Thyroid gland (tissue), 4 donors: ENCODE data around the gene SLC31A1. TPM values are rescaled to one million over a fixed set of nuclear protein-coding genes. Genes with fewer than 3 reads are reported as not detected.

Experiments
- DNase-seq, 2 donors: peaks; one replicate each; pipeline ENCODE4 v3.0.0-alpha.2; 2019
- H3K27ac ChIP-seq, 3 donors: fragments of 200-600 bp; sonication (generic); 1 replicate in 2 of 3; 2 replicates in 1 of 3; pipeline ENCODE4 v1.5.1; 2016 to 2019; ENCODE audit warnings: mild to moderate bottlenecking in 1 of 3, moderate library complexity in 1 of 3
- H3K27me3 ChIP-seq: fragments of 200-600 bp; sonication (generic); one replicate; pipeline ENCODE4 v1.5.1; 2019
- H3K36me3 ChIP-seq, 2 donors: fragments of 200-600 bp; sonication (generic); one replicate each; pipeline ENCODE4 v1.5.1; 2016 to 2019
- H3K4me1 ChIP-seq, 2 donors: fragments of 200-600 bp; sonication (generic); one replicate each; pipeline ENCODE4 v1.5.1; 2017 to 2019
- H3K4me3 ChIP-seq, 3 donors: fragments of 200-600 bp; sonication (generic); replicated peaks in 1 of 3; 1 replicate in 2 of 3; 2 replicates in 1 of 3; pipeline ENCODE4 v1.5.1; 2016; ENCODE audit warnings: mild to moderate bottlenecking in 1 of 3
- H3K9me3 ChIP-seq: fragments of 200-600 bp; sonication (generic); one replicate; pipeline ENCODE4 v1.5.1; 2017
- CTCF ChIP-seq, 6 experiments: fragments of 200-600 bp in 3 of 6; fragments of 450-650 bp in 3 of 6; sonication (generic) in 3 of 6; IDR thresholded peaks; one replicate each; pipeline ENCODE4 v1.5.1; 2016 to 2019; ENCODE audit warnings: antibody characterized with exemption in 6 of 6, mild to moderate bottlenecking in 2 of 6, inconsistent platforms in 1 of 6, moderate library complexity in 1 of 6
- POLR2A ChIP-seq, 2 donors: fragments of 450-650 bp; IDR thresholded peaks; one replicate each; pipeline ENCODE4 v1.6.1; 2017; ENCODE audit warnings: antibody characterized with exemption in 2 of 2, mild to moderate bottlenecking in 2 of 2, moderate library complexity in 1 of 2
- WGBS, 2 donors: methylation state at CpG; one replicate each; pipeline ENCODE4 v1.1.5; 2017; 5-methylcytosine and 5-hydroxymethylcytosine counted together
- intact Hi-C: fragments of 100-400 bp; cut with DNase I; formaldehyde crosslinking; loops from one replicate; pipeline ENCODE4 v1.15.1; 2023
- total RNA-seq, 4 donors: library from RNA; depleted of rRNA; stranded (reverse); fragments of >200 nt; gene quantifications; one replicate each; pipeline ENCODE4 v1.2.3, GENCODE V29; 2016

Gene SLC31A1
- 10 to 100 TPM; 12.0 to 21.6 (median 19.5) TPM for total RNA-seq

GRCh38 chr9:113221003-113221799 is at the start of gene SLC31A1, which contains the start of gene FKBP15:
Gene SLC31A1 (plus strand): TSS chr9:113221544. CDS start chr9:113256149, 34,605 bp downstream.
Gene FKBP15 (minus strand): TSS chr9:113221277. CDS start chr9:113221243, 34 bp downstream.
- Histone ChIP-seq H3K4me1 (peaks cover 19 to 26% of the 10 kb centered on the region in 2 donors), H3K27me3 (no peaks in the 10 kb centered on the region), H3K9me3 (no peaks in the 10 kb centered on the region), H3K4me3 (peak within 1 kb of the TSS; percentile 50 to 96 (median 77)), H3K36me3 (no peaks in the 10 kb centered on the region), H3K27ac (peak within 1 kb of the TSS; percentile 50 to 78 (median 72))
- intact Hi-C loops, result loop anchor here (10.0 kb wide), 1 partner anchor 54 kb away; the partner anchor contains the start of genes CDC26 and PRPF4
- WGBS, 2 donors, result 0 to 1% methylated on average over 49 to 60 of the region's 65 CpGs
- TF ChIP-seq CTCF (IDR thresholded peaks at IDR 0.05) (no peak), POLR2A (IDR thresholded peaks at IDR 0.05) (peak; percentile 37 to 82)
- peak; percentile 98 for DNase-seq

- Histone ChIP-seq H3K36me3 (peaks cover 49 to 68% of the 10 kb centered on the region in 2 donors), H3K27ac (no peak overlapping the region), H3K4me1 (no peaks in the 10 kb centered on the region), H3K4me3 (no peak overlapping the region), H3K27me3 (no peaks in the 10 kb centered on the region), H3K9me3 (no peaks in the 10 kb centered on the region)
- 92 to 98% methylated on average over 3 of the region's 3 CpGs for WGBS, 2 donors
- DNase-seq, result no peak
- TF ChIP-seq CTCF (IDR thresholded peaks at IDR 0.05), result no peak
- no peak for TF ChIP-seq POLR2A (IDR thresholded peaks at IDR 0.05)
- intact Hi-C loops, result no loop called here
Measured at GRCh38 chr9:113173341-113173740, 48.0 kb upstream of the SLC31A1 start.

- peaks cover 22 to 51% of the 10 kb centered on the region in 2 donors for H3K36me3 ChIP-seq
- WGBS, 2 donors, result 95 to 96% methylated on average over 6 of the region's 6 CpGs
- no peak for TF ChIP-seq CTCF (IDR thresholded peaks at IDR 0.05)
- no peak for TF ChIP-seq POLR2A (IDR thresholded peaks at IDR 0.05)
- H3K27me3 ChIP-seq, result no peaks in the 10 kb centered on the region
- no peak overlapping the region for H3K27ac ChIP-seq
- no peaks in the 10 kb centered on the region for H3K9me3 ChIP-seq
- no peak overlapping the region for H3K4me3 ChIP-seq
- DNase-seq, result no peak
- intact Hi-C loops, result no loop called here
- H3K4me1 ChIP-seq, result peaks cover 0 to 11% of the 10 kb centered on the region in 2 donors
Measured at GRCh38 chr9:113176803-113177202, 44.5 kb upstream of the SLC31A1 start.

DNA sequence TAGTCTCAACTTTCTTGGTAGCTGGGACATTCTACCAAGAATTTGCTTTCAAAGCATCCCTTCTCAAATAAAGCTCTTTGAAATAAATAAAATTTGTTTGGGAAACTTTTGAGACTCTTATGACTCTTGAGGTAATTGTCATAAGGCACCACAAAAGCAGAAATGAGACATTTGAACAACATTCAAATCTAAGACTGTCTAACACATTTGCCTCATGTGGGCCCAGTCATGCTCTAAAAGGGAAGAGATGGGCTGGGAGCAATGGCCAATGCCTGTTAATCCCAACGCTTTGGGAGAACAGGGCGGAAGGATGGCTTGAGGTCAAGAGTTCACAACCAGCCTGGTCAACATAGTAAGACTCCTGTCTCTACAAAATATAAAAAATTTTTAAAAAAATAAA is 44.1 kb upstream of the SLC31A1 start:
- Histone ChIP-seq H3K4me3 (no peak overlapping the region), H3K9me3 (no peaks in the 10 kb centered on the region), H3K36me3 (peaks cover 27 to 53% of the 10 kb centered on the region in 2 donors), H3K4me1 (peaks cover 0 to 11% of the 10 kb centered on the region in 2 donors), H3K27ac (no peak overlapping the region), H3K27me3 (no peaks in the 10 kb centered on the region)
- TF ChIP-seq POLR2A (IDR thresholded peaks at IDR 0.05), result no peak
- no peak for DNase-seq
- 96 to 99% methylated on average over 2 of the region's 2 CpGs for WGBS, 2 donors
- intact Hi-C loops, result no loop called here

DNA sequence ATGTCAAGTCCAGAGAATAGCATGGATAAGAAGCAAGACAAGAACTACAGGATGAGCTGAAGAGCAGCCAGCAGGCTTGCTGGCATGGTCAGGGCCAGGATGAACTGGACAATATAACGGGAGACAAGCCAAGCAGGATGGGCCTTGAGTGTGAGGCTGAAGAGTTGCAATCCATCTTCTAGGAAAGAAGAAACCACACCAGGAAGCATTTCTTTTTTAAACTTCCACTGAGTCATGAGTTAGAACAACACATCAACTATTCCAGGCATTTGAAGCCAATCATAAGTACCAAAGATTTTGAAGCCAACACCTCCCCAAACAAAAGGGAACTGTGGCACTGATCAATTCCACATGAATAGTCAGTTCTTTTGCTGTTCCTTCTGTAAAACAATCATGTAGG is 43.3 kb upstream of the SLC31A1 start:
- no peak for DNase-seq
- Histone ChIP-seq H3K27me3 (no peaks in the 10 kb centered on the region), H3K36me3 (peaks cover 33 to 53% of the 10 kb centered on the region in 2 donors), H3K27ac (no peak overlapping the region), H3K4me3 (no peak overlapping the region), H3K9me3 (no peaks in the 10 kb centered on the region), H3K4me1 (peaks cover 0 to 11% of the 10 kb centered on the region in 2 donors)
- WGBS, 2 donors, result 95 to 100% methylated on average over 1 of the region's 1 CpG
- TF ChIP-seq POLR2A (IDR thresholded peaks at IDR 0.05) (no peak), CTCF (IDR thresholded peaks at IDR 0.05) (no peak)
- intact Hi-C loops, result no loop called here
